ENCODE measurements around the gene TCEA3. TPM values are rescaled to one million over a fixed set of nuclear protein-coding genes. Genes with fewer than 3 reads are reported as not detected.

Gene TCEA3
- total and polyA plus RNA-seq, 2 experiments from 2014 or later = 9.2 to 23.2 TPM

- WGBS, 2 experiments (ENCODE audit: low coverage in 1 of 2, low lambda C conversion rate in 2 of 2, missing lambda C conversion rate in 2 of 2) = 4 to 6% methylated on average over 10 of the region's 10 CpGs
These were observed 82.4 kb downstream of the TCEA3 start for GRCh38 chr1:23341931-23342692.

DNA sequence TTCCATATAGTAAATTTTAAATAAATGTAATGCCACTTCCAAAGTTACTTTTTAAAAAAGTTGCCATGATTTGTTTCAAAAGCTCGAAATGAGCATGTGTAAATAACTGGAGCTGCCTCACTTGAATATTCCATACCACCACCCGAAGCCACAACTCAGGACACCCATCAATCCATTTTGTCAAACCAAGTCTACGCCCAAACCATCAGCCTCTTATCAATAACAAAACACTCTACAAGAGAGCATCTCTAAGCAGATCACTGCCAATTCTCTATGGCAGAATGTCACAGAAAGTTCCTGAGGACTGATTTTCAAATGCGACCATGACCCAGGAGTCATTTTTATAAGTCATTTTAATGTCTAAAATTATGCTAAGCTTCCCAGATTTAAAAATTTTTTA lies 84.9 kb downstream of the TCEA3 start:
- no peaks in the 10 kb centered on the region for H3K9me2 ChIP-seq (ENCODE audit: insufficient read depth)
- in situ Hi-C loops (cut with MboI) = no loop called here
- peaks cover 94% of the 10 kb centered on the region for H3K79me2 ChIP-seq (ENCODE audit: insufficient read depth)
- H3K27ac ChIP-seq = no peak overlapping the region
- peak overlapping the region; percentile 96; the same call in 1 of the 2 replicates for H3K9ac ChIP-seq
- WGBS, 2 experiments (ENCODE audit: low coverage in 1 of 2, low lambda C conversion rate in 2 of 2, missing lambda C conversion rate in 2 of 2) = 61 to 63% methylated on average over 4 of the region's 4 CpGs
- peaks cover 52% of the 10 kb centered on the region for H3K4me1 ChIP-seq (ENCODE audit: insufficient read depth)
- TF ChIP-seq EZH2phosphoT487 (IDR thresholded peaks at IDR 0.05; ENCODE audit: insufficient read depth, low read depth) (no peak), EZH2 (IDR thresholded peaks at IDR 0.05; ENCODE audit: insufficient read depth, poor library complexity, severe bottlenecking) (no peak)
- H3K36me3 ChIP-seq (ENCODE audit: low read depth) = peaks cover 27% of the 10 kb centered on the region
- peak overlapping the region; percentile 97 for H3K4me2 ChIP-seq (ENCODE audit: unreplicated experiment)
- peaks cover 50% of the 10 kb centered on the region for H4K20me1 ChIP-seq (ENCODE audit: insufficient read depth)
- no peak overlapping the region for H2AFZ ChIP-seq
- H3K4me3 ChIP-seq = peak overlapping the region; percentile 91
- peaks cover 50% of the 10 kb centered on the region for H3F3A ChIP-seq (ENCODE audit: insufficient read depth)
- H3K27me3 ChIP-seq (replicated peaks; ENCODE audit: insufficient read depth) = no peaks in the 10 kb centered on the region
- no peaks in the 10 kb centered on the region for H3K9me3 ChIP-seq (ENCODE audit: low read depth)
- DNase-seq = no peak

More at GRCh38 chr1:23341931-23342692, 82.4 kb downstream of the TCEA3 start:
- H3K9me3 ChIP-seq (ENCODE audit: low read depth) = no peaks in the 10 kb centered on the region
- peak overlapping the region; percentile 93 for H3K27ac ChIP-seq
- peaks cover 55% of the 10 kb centered on the region for H3F3A ChIP-seq (ENCODE audit: insufficient read depth)
- H3K4me2 ChIP-seq (ENCODE audit: unreplicated experiment) = peak overlapping the region; percentile 97
- peaks cover 69% of the 10 kb centered on the region for H3K79me2 ChIP-seq (ENCODE audit: insufficient read depth)
- TF ChIP-seq EZH2 (IDR thresholded peaks at IDR 0.05; ENCODE audit: insufficient read depth, poor library complexity, severe bottlenecking) = no peak
- no peak for TF ChIP-seq EZH2phosphoT487 (IDR thresholded peaks at IDR 0.05; ENCODE audit: insufficient read depth, low read depth)
- peak; percentile 37 for DNase-seq
- H3K27me3 ChIP-seq (replicated peaks; ENCODE audit: insufficient read depth) = no peaks in the 10 kb centered on the region
- peaks cover 42% of the 10 kb centered on the region for H4K20me1 ChIP-seq (ENCODE audit: insufficient read depth)
- peaks cover 57% of the 10 kb centered on the region for H3K4me1 ChIP-seq (ENCODE audit: insufficient read depth)
- peak overlapping the region; percentile 91 for H3K4me3 ChIP-seq
- in situ Hi-C loops (cut with MboI) = no loop called here
- no peak overlapping the region for H2AFZ ChIP-seq
- no peaks in the 10 kb centered on the region for H3K9me2 ChIP-seq (ENCODE audit: insufficient read depth)
- H3K36me3 ChIP-seq (ENCODE audit: low read depth) = peaks cover 13% of the 10 kb centered on the region
- H3K9ac ChIP-seq = peak overlapping the region; percentile 96

GRCh38 chr1:23337869-23338268 lies 86.7 kb downstream of the TCEA3 start:
- DNase-seq = peak; percentile 37
- H3K4me3 ChIP-seq = no peak overlapping the region
- 35 to 41% methylated on average over 2 of the region's 2 CpGs for WGBS, 2 experiments (ENCODE audit: low coverage in 1 of 2, low lambda C conversion rate in 2 of 2, missing lambda C conversion rate in 2 of 2)
- H3K4me1 ChIP-seq (ENCODE audit: insufficient read depth) = peaks cover 52% of the 10 kb centered on the region
- peaks cover 100% of the 10 kb centered on the region for H3K79me2 ChIP-seq (ENCODE audit: insufficient read depth)
- in situ Hi-C loops (cut with MboI) = no loop called here
- H4K20me1 ChIP-seq (ENCODE audit: insufficient read depth) = peaks cover 48% of the 10 kb centered on the region
- H3K9me2 ChIP-seq (ENCODE audit: insufficient read depth) = no peaks in the 10 kb centered on the region
- TF ChIP-seq EZH2 (IDR thresholded peaks at IDR 0.05; ENCODE audit: insufficient read depth, poor library complexity, severe bottlenecking) (no peak), EZH2phosphoT487 (IDR thresholded peaks at IDR 0.05; ENCODE audit: insufficient read depth, low read depth) (no peak)
- H3K27me3 ChIP-seq (replicated peaks; ENCODE audit: insufficient read depth) = no peaks in the 10 kb centered on the region
- peaks cover 48% of the 10 kb centered on the region for H3F3A ChIP-seq (ENCODE audit: insufficient read depth)
- no peaks in the 10 kb centered on the region for H3K9me3 ChIP-seq (ENCODE audit: low read depth)
- H3K27ac ChIP-seq = peak overlapping the region; percentile 32
- peaks cover 43% of the 10 kb centered on the region for H3K36me3 ChIP-seq (ENCODE audit: low read depth)
- no peak overlapping the region for H3K9ac ChIP-seq
- peak overlapping the region; percentile 97 for H3K4me2 ChIP-seq (ENCODE audit: unreplicated experiment)
- H2AFZ ChIP-seq = no peak overlapping the region

DNA sequence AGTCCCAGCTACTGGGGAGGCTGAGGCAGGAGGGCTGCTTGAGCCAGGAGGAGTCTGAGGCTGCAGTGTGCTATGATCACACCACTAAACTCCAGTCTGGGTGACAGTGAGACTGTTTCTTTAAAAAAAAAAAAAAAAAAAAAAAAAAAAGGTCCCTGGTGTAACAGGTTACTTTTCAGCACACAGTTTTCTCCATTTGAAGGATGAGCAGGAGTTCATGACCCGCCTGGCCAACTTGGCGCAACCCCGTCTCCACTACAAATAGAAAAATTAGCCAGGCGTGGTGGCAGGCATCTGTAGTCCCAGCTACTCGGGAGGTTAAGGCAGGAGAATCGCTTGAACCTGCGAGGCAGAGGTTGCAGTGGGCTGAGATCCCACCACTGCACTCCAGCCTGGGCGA lies 92.8 kb downstream of the TCEA3 start:
- no peaks in the 10 kb centered on the region for H3K9me3 ChIP-seq (ENCODE audit: low read depth)
- no peaks in the 10 kb centered on the region; the same call in 1 of the 2 replicates for H3K4me1 ChIP-seq (ENCODE audit: insufficient read depth)
- H3K27ac ChIP-seq = no peak overlapping the region
- H3K27me3 ChIP-seq (replicated peaks; ENCODE audit: insufficient read depth) = no peaks in the 10 kb centered on the region
- 96 to 98% methylated on average over 8 of the region's 8 CpGs for WGBS, 2 experiments (ENCODE audit: low coverage in 1 of 2, low lambda C conversion rate in 2 of 2, missing lambda C conversion rate in 2 of 2)
- H3K79me2 ChIP-seq (ENCODE audit: insufficient read depth) = peaks cover 100% of the 10 kb centered on the region
- TF ChIP-seq EZH2 (IDR thresholded peaks at IDR 0.05; ENCODE audit: insufficient read depth, poor library complexity, severe bottlenecking) = no peak
- no peak for TF ChIP-seq EZH2phosphoT487 (IDR thresholded peaks at IDR 0.05; ENCODE audit: insufficient read depth, low read depth)
- peaks cover 30% of the 10 kb centered on the region for H3F3A ChIP-seq (ENCODE audit: insufficient read depth)
- H4K20me1 ChIP-seq (ENCODE audit: insufficient read depth) = 0 out of 2 replicates have a peak, but pooled peaks cover 4% of the 10 kb centered on the region
- no peak for DNase-seq
- no peaks in the 10 kb centered on the region for H3K9me2 ChIP-seq (ENCODE audit: insufficient read depth)
- no peak overlapping the region for H2AFZ ChIP-seq
- H3K9ac ChIP-seq = no peak overlapping the region
- in situ Hi-C loops (cut with MboI) = no loop called here
- peaks cover 77% of the 10 kb centered on the region for H3K36me3 ChIP-seq (ENCODE audit: low read depth)
- H3K4me3 ChIP-seq = no peak overlapping the region
- no peak overlapping the region for H3K4me2 ChIP-seq (ENCODE audit: unreplicated experiment)

Other genes starting within 250 kb of the TCEA3 start
- not detected in 2 replicates for gene HTR1D, start 207.2 kb downstream of the TCEA3 start, total RNA-seq (2014; rRNA removed; shearing (Covaris generic))
- not detected in 2 replicates for gene HTR1D, start 207.2 kb downstream of the TCEA3 start, polyA plus RNA-seq (2016; fragmentation: Nextera tagmentation; extraction: Ambion mirVana)
- 77.5 and 91.6 TPM in 2 replicates for gene HNRNPR, start 80.5 kb downstream of the TCEA3 start, total RNA-seq (2014; rRNA removed; shearing (Covaris generic))
- 124 and 126 TPM in 2 replicates for gene HNRNPR, start 80.5 kb downstream of the TCEA3 start, polyA plus RNA-seq (2016; fragmentation: Nextera tagmentation; extraction: Ambion mirVana)
- gene ZNF436, start 54.9 kb downstream of the TCEA3 start, total RNA-seq (2014; rRNA removed; shearing (Covaris generic)) = 14.0 and 16.2 TPM in 2 replicates
- 8.1 and 9.4 TPM in 2 replicates for gene ZNF436, start 54.9 kb downstream of the TCEA3 start, polyA plus RNA-seq (2016; fragmentation: Nextera tagmentation; extraction: Ambion mirVana)
- gene ASAP3, start 59.4 kb upstream of the TCEA3 start, total RNA-seq (2014; rRNA removed; shearing (Covaris generic)) = 27.3 and 37.1 TPM in 2 replicates
- gene ASAP3, start 59.4 kb upstream of the TCEA3 start, polyA plus RNA-seq (2016; fragmentation: Nextera tagmentation; extraction: Ambion mirVana) = 13.9 and 14.1 TPM in 2 replicates
- gene E2F2, start 106.5 kb upstream of the TCEA3 start, total RNA-seq (2014; rRNA removed; shearing (Covaris generic)) = 1.1 and 1.2 TPM in 2 replicates
- gene E2F2, start 106.5 kb upstream of the TCEA3 start, polyA plus RNA-seq (2016; fragmentation: Nextera tagmentation; extraction: Ambion mirVana) = 0.20 and 0.51 TPM in 2 replicates
- gene ID3, start 134.8 kb upstream of the TCEA3 start, total RNA-seq (2014; rRNA removed; shearing (Covaris generic)) = 332 and 376 TPM in 2 replicates
- gene ID3, start 134.8 kb upstream of the TCEA3 start, polyA plus RNA-seq (2016; fragmentation: Nextera tagmentation; extraction: Ambion mirVana) = 680 and 684 TPM in 2 replicates

Measured in GM23248 (cell line).